NT2/D1 (cell line): ENCODE measurements around the gene PDE9A.

Experiments used
- SUZ12 ChIP-seq: IDR thresholded peaks from 2 replicates; pipeline ENCODE4 v1.6.1; 2011; ENCODE audit not compliant: insufficient read length, insufficient read depth; ENCODE audit errors: extremely low read depth
- ZNF274 ChIP-seq: IDR thresholded peaks from 2 replicates; pipeline ENCODE4 v1.6.1; 2011; ENCODE audit warnings: mild to moderate bottlenecking, low read depth, low read length

DNA sequence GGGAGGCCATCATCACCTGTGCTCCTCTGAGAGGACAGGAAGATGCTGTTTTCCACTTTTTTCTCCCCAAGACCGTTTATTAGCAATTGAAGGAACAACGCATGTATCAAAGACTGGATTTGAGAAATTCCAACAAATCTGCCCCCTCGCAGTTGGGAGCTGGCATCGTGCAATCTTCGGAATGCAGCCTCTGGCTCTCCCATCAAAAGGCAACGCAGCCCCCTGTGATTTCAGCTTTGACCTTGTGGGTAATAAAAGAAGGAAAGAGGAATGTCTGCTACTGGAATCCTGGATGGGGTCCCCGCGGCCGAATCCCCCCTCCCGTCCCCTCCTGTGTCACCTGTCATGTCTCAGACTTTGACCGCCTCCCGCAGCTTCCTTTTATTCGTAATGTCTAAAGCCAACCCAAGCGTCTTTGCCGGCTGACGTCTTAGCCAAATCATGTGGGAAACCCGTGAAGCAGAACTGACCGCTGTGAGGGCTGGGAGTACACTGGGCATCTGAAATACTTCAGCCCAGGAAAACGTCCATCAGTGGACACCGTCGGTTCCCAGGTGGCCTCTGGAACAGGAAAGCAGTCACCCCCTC lies 124.4 kb downstream of the PDE9A start:
- no peak for TF ChIP-seq SUZ12
- no peak for TF ChIP-seq ZNF274
